ENCODE results near the gene TIGD1.
"Not testable (repeated sequence)": the region's sequence is repeated elsewhere in the genome, so short reads cannot be mapped to it uniquely, and the experiment has no call there.

TIGD1 gene

DNA sequence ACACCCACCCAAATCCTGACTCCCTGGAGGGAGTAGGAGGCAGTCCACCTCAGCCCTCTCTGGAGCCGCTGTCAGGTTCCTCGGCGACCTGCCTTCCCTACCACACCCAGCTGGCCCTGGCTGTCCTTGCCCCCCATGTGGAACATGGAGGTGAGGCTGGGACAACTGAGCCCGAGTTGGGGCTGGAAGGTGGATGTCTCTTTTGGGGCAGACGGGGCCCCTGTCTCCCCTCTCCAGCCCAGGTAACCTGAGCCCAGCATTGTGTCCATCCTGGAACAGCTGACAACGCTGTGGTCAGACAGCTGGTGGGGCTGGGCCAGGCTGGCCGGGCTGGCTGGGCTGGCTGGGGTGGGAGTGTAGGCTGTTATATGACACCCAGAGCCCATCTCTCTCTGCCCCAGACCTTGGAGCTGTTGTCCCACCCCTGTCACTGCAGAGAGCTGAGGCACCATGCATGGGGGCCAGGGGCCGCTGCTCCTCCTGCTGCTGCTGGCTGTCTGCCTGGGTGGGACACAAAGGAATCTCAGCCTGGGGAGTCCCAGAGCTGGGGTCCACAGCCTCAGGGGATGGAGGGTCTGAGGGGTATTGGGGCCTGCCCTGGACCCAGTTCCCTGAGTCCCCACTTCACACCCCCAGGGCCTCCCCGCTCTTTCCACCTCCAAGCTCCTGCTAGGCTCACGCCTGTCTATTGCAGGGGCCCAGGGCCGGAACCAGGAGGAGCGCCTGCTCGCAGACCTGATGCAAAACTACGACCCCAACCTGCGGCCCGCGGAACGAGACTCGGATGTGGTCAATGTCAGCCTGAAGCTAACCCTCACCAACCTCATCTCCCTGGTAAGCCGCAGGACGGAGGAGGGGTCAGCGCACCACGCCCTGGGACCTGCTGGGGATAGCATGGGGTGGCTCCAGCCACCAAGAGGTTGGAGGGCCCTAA, 10.8 kb downstream of the TIGD1 start, which contains the start of gene CHRNG:
TSS of gene CHRNG (plus strand) at position 395 of the 934 bp plus-strand sequence. CDS start at position 451, 56 bp downstream.
- no peak for DNase-seq (ENCODE audit: low read depth)

DNA sequence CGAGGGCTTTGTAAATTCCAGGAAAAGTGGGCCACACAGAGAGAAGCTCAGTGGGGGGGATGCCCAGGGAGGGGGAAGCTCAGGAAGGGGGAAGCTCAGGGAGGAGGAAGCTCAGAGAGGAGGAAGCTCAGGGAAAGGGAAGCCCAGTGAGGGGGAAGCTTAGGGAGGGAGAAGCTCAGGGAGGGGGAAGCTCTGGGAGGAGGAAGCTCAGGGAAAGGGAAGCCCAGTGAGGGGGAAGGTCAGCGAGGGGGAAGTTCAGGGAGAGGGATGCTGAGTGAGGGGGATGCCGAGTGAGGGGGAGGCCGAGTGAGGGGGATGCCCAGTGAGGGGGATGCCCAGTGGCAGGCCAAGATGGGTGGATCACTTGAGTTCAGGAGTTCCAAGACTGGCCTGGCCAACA, 11.7 kb downstream of the TIGD1 start:
- DNase-seq (ENCODE audit: low read depth), result no peak

DNA sequence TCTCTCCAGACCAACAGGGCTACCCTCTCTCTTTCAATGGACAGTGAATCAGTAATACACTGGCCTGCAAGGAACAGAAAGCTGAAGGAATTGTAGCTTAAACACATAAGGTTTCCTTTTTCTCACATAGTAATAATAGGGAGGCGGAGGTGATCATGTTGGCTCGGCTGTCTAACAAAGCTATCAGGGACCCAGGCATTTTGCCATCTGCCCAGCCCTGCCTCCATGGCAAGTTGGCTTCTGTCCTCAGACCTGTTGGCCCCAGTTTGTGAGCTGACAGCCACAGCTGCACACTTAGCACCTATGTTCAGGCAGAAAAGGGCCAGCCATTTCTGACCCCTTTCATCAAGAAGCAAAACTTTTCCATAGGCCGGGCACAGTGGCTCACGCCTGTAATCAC, 12.9 kb downstream of the TIGD1 start:
- DNase-seq (ENCODE audit: low read depth), result no peak

DNA sequence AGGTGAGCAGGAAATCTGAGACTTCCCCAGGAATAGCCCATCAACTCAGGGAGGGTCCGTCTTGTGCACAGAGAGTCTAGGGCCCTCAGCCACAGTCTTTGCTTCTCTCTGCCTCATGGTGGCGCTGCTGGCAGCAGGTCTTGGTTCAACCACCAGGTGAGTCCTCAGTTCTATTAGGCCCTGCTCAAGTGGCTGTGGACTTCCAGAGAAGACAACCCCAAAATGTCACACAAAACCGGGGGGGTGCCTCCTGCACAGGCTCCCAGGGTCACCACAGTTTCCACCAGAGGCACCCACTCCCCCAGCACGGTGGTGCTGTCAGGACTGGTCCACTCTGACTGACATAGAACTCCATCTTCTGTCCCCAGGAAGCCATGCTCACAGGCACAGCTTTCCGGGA, 13.3 kb downstream of the TIGD1 start:
- no peak for DNase-seq (ENCODE audit: low read depth)

DNA sequence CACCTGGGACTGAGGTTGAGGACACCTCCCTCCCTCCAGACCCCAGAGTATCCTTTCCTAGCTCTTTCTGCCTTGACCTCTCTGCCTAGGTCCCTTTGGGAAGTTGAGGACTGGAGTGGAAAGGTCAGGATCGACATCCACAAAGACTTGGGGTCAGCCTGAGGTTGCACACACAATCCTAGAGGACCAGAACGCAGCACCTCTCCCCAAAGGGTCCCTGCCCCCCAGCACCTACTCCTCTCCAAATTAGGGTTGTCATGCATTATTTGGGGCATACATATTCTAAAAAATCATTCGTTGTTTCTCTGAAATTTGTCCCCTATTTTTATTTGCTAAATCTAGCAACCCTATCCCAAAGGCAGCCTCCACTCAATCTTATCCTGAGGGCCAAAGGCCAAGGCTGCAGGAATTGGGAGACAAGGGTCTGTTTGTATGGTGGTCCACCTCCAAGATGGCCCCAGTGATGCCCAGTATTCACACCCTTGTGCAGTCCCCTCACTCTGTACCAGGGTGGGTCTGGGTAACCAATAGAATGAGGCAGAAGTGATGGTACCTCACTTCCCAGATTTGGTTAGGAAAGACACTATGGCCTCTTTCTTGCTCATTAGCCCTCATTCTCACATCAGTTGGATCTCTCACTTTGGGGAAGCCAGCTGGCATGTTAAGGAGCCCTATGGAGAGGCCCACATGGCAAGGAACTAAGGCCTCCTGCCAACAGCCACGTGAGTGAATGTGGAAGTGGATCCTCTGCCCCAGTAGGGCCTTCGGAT, 14.4 kb downstream of the TIGD1 start:
- DNase-seq (ENCODE audit: low read depth), result no peak

DNA sequence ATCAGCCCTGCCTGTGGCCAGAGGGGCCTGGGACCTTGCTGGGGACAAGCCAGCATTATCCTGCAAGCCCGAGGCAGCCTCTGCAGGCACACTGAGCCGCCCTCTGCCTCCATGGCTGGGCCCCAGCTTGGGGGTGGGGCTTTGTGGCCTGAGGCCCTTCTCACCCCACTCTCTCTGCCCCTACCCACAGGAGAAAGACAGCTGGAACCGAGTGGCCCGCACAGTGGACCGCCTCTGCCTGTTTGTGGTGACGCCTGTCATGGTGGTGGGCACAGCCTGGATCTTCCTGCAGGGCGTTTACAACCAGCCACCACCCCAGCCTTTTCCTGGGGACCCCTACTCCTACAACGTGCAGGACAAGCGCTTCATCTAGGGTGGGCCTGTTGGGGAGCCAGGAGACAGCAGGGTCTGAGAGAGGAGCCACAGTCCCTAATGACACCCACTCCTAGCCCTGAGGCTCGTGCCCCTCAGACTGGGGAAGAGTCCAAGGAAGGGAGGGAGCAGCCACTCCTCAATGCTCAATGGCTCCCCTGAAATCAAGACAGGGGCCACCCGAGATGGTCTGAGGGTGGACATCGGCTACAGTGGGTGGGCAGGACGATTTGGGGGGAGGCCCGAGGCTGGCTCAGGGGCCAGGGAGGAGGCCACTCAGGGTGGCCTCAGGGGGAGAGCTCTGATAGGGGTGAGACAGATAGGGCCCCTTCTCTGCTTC, 15.3 kb downstream of the TIGD1 start:
- DNase-seq (ENCODE audit: low read depth), result no peak

DNA sequence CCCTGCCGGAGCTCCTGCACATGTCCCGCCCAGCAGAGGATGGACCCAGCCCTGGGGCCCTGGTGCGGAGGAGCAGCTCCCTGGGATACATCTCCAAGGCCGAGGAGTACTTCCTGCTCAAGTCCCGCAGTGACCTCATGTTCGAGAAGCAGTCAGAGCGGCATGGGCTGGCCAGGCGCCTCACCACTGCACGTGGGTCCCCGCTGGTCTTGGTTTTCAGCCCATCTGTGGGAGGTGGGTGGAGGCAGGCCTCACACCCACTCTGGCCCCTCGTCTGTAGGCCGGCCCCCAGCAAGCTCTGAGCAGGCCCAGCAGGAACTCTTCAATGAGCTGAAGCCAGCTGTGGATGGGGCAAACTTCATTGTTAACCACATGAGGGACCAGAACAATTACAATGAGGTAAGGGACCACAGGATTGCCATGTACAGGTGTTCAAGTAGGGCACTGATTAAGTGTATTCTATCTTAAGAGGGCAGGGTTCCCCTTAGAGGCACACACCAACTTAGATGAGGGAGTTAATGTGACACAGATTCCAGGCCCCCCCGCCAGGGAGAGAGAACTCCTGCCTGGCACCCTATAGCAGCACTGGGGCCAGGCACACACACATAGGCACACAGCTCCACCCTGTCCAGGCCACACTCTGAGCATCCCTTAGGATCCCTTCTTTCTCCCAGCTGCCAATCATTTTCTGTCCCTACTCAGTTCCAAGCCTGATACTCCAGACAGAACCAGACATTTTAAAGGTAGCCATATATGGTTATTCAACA, 16.2 kb downstream of the TIGD1 start:
- DNase-seq (ENCODE audit: low read depth), result no peak

DNA sequence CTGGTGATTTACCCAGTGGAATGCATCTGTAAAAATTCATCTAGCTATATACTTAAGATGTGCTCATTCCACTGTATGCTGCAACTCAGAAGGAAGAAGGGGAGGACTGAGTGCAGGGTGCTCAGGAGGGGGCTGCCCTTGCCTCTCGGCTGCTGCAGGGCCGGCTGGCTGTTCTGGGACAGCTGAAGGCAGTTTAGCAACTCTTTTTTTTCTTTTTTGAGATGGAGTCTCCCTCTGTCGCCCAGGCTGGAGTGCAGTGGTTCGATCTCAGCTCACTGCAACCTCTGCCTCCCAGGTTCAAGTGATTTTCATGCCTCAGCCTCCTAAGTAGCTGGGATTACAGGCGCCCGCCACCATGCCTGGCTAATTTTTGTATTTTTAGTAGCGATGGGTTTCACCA, 17.5 kb downstream of the TIGD1 start:
- not testable (repeated sequence) for DNase-seq (ENCODE audit: low read depth)

DNA sequence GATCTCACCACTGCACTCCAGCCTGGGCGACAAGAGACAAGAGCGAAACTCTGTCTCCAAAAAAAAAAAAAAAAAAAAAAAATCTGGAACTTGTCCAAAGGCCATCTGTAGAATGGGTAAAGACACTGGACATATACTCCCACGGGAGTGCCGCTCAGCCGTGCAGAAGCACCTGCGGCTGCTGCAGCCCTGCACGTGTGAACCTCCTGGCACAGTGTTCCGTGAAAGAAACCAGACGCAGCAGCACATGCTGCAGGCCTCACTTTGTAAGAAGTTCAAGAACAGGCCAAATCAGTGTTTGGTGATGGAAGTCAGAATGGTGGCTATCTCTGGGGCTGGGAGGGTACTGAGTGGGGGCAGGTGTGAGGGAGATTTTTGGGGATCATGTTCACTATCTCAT, 17.9 kb downstream of the TIGD1 start:
- no peak for DNase-seq (ENCODE audit: low read depth)

DNA sequence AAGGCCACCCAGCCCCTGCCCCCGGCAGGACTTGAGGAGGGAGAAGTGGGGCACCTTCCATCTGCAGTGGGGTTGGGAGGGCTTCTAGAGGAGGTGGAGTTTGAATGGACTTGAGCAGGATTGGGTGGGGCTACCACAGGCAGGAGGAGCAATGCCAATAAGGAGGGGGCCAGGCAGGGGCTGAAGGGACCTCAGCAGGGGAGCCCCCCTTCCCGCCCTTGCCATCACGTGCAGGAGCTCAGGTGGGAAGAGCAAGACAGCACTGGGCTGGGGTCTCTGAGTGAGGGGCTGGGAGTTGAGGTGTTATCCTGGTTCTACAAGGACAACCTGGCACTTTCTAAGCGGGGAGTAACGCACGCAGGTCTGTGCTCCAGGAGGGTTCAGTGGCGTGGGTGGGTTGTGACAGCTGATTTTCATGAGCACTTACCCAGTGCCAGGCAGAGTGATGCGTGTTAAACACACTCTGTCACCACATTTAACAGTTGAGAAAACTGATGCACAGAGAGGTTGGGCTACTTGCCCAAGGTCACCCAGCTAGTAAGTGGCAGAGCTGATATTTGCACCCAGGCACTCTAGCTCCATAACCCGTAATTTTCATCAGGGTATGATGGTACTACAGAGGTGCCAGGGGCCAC, 19.6 kb downstream of the TIGD1 start:
- no peak for DNase-seq (ENCODE audit: low read depth)

DNA sequence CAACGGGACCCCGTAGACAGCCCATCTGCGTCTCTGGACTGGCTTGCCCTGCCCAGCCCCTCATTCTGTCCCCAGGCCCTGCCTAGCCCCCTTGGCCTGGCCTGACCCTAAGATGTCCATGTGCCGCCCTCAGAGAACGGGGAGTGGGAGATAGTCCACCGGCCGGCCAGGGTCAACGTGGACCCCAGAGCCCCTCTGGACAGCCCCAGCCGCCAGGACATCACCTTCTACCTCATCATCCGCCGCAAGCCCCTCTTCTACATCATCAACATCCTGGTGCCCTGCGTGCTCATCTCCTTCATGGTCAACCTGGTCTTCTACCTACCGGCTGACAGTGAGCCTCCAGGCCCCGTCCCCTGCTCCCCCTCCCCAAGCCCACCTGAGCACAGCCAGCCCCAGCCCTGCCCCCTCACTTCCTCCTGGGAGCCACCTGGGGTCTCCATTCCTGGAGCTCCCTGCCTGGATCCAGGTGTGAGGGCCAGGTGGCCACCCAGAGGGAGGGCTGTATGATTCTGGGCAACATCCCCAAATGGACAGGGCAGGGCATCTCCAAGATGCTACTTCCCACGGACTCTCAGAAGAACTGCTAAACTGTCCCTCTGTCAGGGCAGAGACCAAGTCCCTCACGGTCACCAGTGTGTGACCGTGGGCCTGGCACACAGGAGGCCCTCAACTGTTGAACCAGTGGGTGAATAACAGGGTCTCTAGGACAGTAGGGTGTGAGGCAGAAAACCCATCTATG, 20.4 kb downstream of the TIGD1 start:
- DNase-seq (ENCODE audit: low read depth), result no peak

DNA sequence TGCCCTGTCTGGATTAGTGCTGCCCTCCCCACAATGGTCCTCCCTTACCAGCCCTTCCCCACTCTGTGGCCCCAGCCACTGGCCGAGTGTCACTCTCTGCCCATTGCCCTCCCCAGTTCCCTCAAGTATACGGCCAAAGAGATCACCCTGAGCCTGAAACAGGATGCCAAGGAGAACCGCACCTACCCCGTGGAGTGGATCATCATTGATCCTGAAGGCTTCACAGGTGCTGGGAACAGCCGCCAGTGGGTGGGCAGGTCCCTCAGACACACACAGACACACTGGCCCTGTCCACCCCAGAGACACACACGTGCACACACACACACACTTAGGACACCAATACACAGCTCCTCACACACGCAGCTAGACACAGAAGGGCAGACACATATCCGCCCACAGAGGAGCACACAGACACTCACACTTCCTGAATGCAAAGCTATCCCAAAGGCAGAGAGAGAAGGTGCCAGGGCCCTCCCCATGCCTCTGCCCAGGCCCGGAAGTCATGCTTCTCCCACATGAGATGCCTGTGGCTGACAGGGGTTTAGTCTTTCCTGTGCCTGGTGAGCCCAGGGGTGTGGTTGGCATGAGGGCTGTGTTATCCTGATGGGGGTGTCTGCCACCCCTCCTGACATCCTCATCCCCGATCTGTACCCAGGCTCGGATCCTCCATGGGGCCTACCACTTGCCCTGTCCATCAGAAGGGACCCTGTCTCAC, 21.5 kb downstream of the TIGD1 start:
- DNase-seq (ENCODE audit: low read depth), result no peak

DNA sequence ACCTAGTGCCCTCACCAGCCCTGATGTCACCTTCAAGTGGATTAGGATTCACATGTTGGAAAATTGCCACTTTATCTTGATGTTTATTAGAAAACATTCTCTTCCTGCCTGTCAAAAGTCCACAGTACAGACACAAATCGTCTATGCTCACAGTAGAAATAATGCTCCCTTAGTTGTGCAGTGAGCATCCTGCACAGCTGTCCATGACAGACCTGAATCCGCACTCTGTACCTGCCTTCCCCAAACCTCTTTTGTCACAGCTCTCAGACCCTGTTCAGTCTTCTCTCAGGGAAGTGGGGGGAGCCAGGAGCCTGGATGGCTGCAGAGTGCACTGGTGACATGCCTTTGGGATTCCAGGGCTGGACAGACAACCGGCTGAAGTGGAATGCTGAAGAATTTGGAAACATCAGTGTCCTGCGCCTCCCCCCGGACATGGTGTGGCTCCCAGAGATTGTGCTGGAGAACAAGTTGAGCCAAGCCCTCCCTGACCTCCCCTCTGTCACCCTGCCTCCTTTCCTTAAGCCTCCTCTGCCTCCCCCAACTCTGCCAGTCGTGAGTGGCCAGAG, 22.4 kb downstream of the TIGD1 start:
- DNase-seq (ENCODE audit: low read depth), result no peak

DNA sequence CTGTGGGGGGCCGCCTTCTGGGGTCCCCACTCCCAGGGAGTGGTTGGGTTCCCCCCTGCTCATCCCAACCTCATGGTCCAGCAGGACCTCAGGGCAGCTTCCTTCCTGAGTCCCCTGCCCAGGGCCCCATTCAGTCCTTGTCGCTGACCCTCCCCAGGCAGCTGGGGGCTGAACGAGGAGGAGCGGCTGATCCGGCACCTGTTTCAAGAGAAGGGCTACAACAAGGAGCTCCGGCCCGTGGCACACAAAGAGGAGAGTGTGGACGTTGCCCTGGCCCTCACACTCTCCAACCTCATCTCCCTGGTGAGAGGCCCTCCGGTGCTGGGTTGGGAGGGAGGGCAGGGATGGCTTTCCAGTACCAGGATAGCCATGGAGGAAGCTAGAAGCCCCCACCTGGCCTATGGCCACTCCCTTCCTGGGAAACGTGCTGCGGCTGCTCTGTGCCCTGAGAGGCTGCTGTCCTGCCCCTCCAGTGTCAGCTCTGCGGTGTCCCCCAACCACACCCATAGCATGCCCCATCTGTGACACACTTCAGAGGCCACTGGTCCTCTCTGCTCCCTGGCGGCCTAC, 23.9 kb downstream of the TIGD1 start:
- no peak for DNase-seq (ENCODE audit: low read depth)

DNA sequence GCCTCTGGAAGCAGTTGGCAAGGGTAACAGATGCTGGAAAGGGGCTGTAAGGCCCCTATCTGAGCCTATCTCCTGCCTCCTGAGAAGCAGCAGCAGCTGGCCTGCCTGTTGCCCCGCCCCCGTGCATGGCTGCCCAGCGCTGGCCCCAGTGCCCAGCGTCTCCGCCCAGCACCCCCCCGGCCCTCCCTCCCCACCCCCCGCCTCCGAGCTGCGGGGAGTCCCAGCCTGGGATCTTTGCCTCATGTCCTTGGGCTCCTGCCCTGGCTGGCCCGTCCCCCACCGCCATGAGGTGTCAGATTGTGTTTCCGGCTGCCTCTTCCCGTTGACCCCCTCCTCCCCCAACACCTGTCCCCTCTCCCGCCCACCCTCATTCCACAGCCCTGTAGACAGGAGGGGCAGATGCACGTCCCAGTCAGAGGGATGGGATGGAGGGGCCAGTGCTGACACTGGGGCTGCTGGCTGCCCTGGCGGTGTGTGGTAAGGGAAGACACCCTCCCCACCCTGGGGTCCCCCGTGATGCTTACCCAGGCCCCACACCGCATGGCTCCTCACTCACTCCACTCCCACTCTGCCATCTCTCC, 24.5 kb downstream of the TIGD1 start, which contains the start of gene CHRND:
TSS of gene CHRND (plus strand) at position 370 of the 581 bp plus-strand sequence. CDS start at position 426, 56 bp downstream.
- no peak for DNase-seq (ENCODE audit: low read depth)

DNA sequence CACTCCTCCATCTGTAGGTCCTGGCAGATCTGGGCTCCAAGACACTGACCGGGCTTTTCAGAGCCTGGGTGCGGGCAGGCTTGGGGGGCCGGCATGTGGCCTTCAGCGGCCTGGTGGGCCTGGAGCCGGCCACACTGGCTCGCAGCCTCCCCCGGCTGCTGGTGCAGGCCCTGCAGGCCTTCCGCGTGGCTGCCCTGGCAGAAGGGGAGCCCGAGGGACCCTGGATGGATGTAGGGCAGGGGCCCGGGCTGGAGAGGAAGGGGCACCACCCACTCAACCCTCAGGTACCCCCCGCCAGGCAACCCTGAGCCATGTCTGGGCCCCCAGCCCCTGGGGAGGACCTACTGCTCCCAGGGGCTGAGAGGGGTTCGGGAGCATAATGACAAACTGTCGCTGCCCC, 25.2 kb downstream of the TIGD1 start:
- no peak for DNase-seq (ENCODE audit: low read depth)

DNA sequence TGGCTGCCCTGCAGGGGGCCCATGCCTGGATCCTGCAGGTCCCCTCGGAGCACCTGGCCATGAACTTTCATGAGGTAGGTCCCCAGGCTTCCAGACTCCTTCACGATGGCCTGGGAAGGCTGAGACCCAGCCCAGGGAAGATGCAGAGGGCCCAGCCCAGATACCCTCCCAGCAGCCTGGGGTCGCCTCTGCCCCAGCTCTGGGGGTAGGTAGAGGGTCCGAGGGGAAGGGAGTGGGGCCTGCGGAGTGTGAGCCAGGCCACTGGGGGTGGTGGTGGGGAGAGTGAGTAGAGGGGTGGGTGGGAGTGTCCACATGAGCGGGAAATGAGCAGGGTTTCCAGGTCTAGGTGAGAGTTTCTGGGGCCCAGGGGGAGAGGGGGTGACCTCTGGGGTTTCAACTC, 25.6 kb downstream of the TIGD1 start:
- DNase-seq (ENCODE audit: low read depth), result no peak
